ENCODE results near the gene VASP.

GRCh38 chr19:45489216-45489855 is 17.9 kb upstream of the VASP start:
- TF ChIP-seq RAD21 (IDR thresholded peaks at IDR 0.05; ENCODE audit: low read depth) (no peak), TCF12 (IDR thresholded peaks at IDR 0.05; ENCODE audit: low read depth) (no peak), REST (IDR thresholded peaks at IDR 0.05; ENCODE audit: low read depth) (no peak), TAF1 (IDR thresholded peaks at IDR 0.05; ENCODE audit: low read depth) (no peak), EP300 (IDR thresholded peaks at IDR 0.05; ENCODE audit: borderline replicate concordance) (no peak), MAX (IDR thresholded peaks at IDR 0.05) (no peak), FOXM1 (IDR thresholded peaks at IDR 0.05; ENCODE audit: borderline replicate concordance, low read depth) (no peak), USF1 (IDR thresholded peaks at IDR 0.05) (no peak), EGR1 (IDR thresholded peaks at IDR 0.05) (no peak)
